ENCODE measurements around the gene COMT. TPM values are rescaled to one million over a fixed set of nuclear protein-coding genes. Genes with fewer than 3 reads are reported as not detected.

COMT gene
- total RNA-seq, 1 donor from 2014 or later, result 221 TPM

DNA sequence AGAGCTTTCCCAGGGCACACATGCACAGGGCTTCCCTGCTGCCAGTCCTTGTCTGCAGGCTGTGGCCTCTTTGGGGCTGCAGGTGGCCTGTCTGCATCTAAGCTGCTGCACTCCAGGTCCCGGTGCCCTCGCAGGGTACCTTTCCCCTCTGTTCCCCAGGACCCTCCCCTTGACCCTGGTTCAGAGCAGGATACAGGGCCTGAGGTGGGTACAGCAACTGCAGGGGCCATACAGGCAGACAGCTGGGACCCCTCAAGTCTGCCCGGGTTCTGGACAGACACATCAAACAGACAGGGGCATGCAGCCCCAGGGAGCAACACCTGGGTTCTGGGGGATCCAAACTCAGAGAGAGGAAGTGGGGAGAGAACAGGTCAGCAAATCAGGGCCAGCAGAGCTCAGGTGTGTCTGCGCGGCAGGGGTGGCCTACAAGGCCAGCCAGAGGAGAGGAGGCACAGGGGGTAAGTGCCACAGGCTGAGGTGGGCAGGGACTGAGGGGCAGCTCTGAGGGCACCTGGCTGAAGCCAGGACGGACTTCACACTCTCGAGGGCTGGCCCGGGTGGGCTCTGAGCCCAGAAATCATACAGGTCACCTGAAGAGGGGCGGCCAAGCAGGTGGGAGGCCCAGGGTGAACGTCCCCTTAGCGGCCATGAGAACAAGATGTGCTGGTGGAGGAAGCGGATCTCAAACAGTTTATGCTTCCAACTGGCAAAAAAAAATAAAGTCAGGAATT lies 29.9 kb upstream of the COMT start:
- DNase-seq (ENCODE audit: low read depth) (no peak), FAIRE-seq (no peak)
- TF ChIP-seq, protein P1, sequence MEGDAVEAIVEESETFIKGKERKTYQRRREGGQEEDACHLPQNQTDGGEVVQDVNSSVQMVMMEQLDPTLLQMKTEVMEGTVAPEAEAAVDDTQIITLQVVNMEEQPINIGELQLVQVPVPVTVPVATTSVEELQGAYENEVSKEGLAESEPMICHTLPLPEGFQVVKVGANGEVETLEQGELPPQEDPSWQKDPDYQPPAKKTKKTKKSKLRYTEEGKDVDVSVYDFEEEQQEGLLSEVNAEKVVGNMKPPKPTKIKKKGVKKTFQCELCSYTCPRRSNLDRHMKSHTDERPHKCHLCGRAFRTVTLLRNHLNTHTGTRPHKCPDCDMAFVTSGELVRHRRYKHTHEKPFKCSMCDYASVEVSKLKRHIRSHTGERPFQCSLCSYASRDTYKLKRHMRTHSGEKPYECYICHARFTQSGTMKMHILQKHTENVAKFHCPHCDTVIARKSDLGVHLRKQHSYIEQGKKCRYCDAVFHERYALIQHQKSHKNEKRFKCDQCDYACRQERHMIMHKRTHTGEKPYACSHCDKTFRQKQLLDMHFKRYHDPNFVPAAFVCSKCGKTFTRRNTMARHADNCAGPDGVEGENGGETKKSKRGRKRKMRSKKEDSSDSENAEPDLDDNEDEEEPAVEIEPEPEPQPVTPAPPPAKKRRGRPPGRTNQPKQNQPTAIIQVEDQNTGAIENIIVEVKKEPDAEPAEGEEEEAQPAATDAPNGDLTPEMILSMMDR (IDR thresholded peaks at IDR 0.05; ENCODE audit: insufficient read depth, low read length, severe bottlenecking), result no peak
- no peak overlapping the region for H3K4me3 ChIP-seq (ENCODE audit: low read depth, low read length)
- H3K36me3 ChIP-seq (ENCODE audit: control insufficient read depth, insufficient read depth, low read length), result peaks cover 14% of the 10 kb centered on the region
- H3K27me3 ChIP-seq (ENCODE audit: control insufficient read depth, insufficient read depth, low read length), result no peaks in the 10 kb centered on the region

DNA sequence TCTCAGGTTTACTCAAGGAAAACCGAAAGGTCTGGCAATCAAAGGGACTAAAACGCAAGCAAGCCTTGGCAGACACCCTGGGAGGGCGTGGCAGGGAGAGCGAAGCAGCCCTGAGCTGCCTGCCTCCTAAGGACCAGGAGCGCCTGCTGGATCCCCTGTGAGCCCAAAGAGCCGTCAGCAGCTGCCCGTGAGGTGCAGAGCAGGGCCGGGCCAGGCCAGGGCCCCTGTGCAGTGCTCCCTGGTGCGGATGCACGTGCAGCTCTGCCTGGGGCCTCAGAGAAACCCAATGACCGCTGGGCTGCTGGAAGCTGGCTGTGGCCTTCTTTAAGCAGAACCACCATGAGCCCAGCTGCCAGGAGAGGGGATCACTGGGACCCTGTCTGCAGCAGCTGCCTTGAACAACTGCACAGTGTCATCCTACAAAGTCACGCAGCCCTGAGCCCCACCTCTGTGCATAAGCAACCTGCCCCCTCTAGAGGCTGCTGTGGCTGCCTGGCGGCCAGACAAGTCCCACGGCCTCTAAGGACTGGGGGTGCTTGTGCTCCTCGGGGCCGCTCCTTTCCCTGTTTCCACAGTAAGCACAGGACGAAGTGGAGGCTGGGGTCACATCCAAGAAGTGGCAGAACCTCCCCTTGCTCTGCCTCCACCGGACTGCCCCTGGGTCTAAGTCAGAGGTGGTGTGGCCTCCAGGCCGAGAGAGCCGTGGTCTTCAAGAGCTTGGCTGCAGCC lies 29.1 kb upstream of the COMT start:
- TF ChIP-seq, protein P1 (IDR thresholded peaks at IDR 0.05; ENCODE audit: insufficient read depth, low read length, severe bottlenecking), result no peak
- no peak overlapping the region for H3K4me3 ChIP-seq (ENCODE audit: low read depth, low read length)
- FAIRE-seq (no peak), DNase-seq (ENCODE audit: low read depth) (peak; percentile 22)
- no peaks in the 10 kb centered on the region for H3K27me3 ChIP-seq (ENCODE audit: control insufficient read depth, insufficient read depth, low read length)
- H3K36me3 ChIP-seq (ENCODE audit: control insufficient read depth, insufficient read depth, low read length), result peaks cover 14% of the 10 kb centered on the region

DNA sequence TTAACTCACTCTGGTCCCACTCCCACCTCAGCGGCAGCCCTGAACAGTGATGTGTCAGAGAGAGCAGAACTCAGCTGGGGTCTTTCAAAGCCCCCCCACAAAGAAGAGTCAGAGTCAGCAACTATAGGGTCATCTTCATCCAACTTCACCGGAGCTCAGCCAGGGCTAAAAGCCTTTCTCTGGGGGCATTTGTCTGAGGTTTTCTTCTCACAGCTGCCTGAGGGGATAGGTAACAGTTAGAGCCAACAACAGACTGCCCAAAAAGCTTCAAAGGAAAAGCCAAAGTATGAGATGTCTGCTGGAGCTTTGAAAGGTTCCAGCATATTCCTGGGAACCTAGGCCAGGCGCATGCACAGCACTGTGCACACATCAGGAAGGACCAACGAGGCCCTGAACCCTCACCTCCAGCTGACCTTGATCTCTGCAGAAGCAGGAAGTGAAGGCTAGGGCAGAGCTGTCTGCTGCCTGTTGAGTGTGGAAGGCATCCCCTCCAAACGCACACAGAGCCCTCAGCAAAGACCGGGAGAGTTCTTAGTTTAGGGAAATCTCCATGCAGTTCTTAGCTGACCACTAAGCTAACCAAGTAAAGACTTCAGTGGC lies 28.1 kb upstream of the COMT start:
- Histone ChIP-seq H3K36me3 (ENCODE audit: control insufficient read depth, insufficient read depth, low read length) (peaks cover 14% of the 10 kb centered on the region), H3K4me3 (ENCODE audit: low read depth, low read length) (no peak overlapping the region), H3K27me3 (ENCODE audit: control insufficient read depth, insufficient read depth, low read length) (no peaks in the 10 kb centered on the region)
- no peak for DNase-seq (ENCODE audit: low read depth)
- no peak for FAIRE-seq
- TF ChIP-seq, protein P1 (IDR thresholded peaks at IDR 0.05; ENCODE audit: insufficient read depth, low read length, severe bottlenecking), result no peak

DNA sequence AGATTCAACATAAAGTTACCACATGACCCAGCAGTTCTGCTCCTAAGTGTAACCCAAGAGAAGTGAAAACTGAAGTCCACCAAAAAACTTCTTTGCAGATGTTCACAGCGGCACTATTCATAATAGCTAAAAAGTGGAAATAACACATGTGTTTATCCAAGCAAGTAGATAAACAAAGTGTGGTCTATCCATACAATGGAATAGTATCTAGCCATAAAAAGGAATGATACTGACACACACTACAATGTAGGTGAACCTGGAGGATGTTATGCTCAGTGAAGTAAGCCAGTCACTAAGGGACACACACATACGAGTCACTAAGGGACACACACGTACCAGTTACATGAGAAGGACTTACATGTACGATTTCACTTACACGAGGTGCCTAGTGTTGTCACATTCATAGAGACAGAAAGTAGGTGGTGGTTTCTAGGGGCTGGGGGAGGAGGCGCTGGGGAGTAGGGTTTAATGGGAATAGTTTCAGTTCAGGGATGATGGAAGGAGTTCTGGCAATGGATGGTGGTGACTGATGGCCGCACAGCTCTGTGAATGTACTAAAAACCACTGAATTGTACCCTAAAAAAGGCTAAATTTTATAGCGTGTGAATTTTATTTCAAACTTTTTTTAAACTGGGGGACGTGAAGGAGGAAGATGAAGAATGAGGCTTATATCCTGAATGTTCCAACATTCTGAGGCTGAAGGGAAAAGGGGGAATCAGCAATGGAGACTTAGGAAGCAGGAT lies 27.2 kb upstream of the COMT start:
- TF ChIP-seq, protein P1 (IDR thresholded peaks at IDR 0.05; ENCODE audit: insufficient read depth, low read length, severe bottlenecking), result no peak
- Histone ChIP-seq H3K27me3 (ENCODE audit: control insufficient read depth, insufficient read depth, low read length) (no peaks in the 10 kb centered on the region), H3K4me3 (ENCODE audit: low read depth, low read length) (no peak overlapping the region), H3K36me3 (ENCODE audit: control insufficient read depth, insufficient read depth, low read length) (peaks cover 17% of the 10 kb centered on the region)
- DNase-seq (ENCODE audit: low read depth), result no peak
- FAIRE-seq, result no peak

DNA sequence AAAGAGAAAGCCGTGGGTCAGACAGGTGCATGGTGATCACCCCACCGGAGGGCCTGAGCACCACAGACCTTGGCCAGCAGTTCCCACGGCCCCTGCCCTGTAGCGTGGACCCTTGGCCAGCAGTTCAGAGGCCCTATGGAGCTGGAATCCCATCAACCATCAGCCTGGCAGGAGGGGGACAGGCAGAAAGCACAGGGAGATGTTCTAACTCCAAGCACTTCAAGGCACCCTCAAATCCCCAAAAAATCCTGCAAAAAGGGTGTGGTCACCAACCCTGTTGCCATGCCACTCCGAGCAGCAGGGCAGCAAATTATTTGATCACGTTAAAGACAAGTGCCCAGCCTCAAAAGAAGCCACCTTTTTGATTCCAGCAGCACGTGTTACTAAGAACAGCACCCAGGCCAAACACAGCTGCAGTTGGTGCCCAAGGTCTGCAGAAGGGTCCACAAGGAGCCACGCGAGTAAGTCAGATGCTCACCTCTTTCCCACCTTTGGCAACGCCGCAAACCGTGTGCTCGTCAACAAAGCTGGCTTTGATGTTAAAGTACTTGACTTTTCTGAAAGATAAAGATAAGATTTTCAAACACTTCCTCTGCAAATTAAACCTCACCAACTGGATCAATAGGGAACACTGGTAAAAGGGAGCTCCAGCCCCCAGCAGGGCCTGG lies 26.2 kb upstream of the COMT start:
- H3K36me3 ChIP-seq (ENCODE audit: control insufficient read depth, insufficient read depth, low read length), result peaks cover 17% of the 10 kb centered on the region
- FAIRE-seq, result no peak
- TF ChIP-seq, protein P1 (IDR thresholded peaks at IDR 0.05; ENCODE audit: insufficient read depth, low read length, severe bottlenecking), result no peak

More for the DNA sequence above, 26.2 kb upstream of the COMT start:
- Histone ChIP-seq H3K4me3 (ENCODE audit: low read depth, low read length) (no peak overlapping the region), H3K27me3 (ENCODE audit: control insufficient read depth, insufficient read depth, low read length) (no peaks in the 10 kb centered on the region)
- DNase-seq (ENCODE audit: low read depth), result no peak
